ENCODE results near the gene OR10X1.

Gene OR10X1, protein sequence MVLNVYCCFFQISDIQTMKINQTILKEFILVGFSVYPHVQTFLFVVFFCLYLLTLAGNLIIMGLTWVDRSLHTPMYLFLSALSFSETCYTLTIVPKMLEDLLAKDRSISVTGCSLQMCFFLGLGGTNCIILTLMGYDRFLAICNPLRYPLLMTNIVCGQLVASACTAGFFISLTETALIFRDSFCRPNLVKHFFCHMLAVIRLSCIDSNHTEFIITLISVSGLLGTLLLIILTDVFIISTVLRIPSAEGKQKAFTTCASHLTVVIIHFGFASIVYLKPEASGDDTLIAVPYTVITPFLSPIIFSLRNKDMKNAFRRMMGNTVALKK

GRCh38 chr1:158579733-158580132, at the start of gene OR10X1:
Gene OR10X1, minus strand, starts transcription at chr1:158579899. Its CDS starts 0 bp downstream, at chr1:158579899.
- DNase-seq (ENCODE audit: low read depth, low spot score), result no peak
- ChIA-PET POLR2A (no interaction called here), CTCF (no interaction called here)
- no peak for TF ChIP-seq CTCF (IDR thresholded peaks at IDR 0.05; ENCODE audit: insufficient read depth, low read length, missing control alignments)
- H3K4me3 ChIP-seq (ENCODE audit: low read depth, low read length), result no peak within 1 kb of the TSS

DNA sequence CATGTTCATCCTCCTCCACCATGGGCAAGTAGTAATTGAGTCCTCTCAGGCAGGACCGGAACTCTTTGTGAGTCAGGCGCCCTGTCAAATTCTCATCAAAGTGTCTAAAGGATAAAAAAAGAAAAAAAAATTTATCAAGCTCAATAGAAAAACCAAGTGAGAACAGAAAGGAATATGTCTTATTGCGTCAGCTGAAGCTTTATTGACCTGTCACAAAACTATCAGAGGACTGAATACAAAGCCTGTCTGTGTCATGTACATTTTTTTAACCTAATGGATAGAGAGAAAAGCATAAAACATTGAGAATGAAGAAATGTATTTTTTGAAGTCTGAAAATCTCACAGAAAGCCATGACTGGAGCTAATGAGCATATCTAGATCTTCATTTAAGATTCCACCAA, 34.1 kb upstream of the OR10X1 start:
- H3K4me3 ChIP-seq (ENCODE audit: low read depth, low read length), result no peak overlapping the region
- ChIA-PET CTCF (no interaction called here), POLR2A (no interaction called here)
- DNase-seq (ENCODE audit: low read depth, low spot score), result no peak
- TF ChIP-seq CTCF (IDR thresholded peaks at IDR 0.05; ENCODE audit: insufficient read depth, low read length, missing control alignments), result no peak

DNA sequence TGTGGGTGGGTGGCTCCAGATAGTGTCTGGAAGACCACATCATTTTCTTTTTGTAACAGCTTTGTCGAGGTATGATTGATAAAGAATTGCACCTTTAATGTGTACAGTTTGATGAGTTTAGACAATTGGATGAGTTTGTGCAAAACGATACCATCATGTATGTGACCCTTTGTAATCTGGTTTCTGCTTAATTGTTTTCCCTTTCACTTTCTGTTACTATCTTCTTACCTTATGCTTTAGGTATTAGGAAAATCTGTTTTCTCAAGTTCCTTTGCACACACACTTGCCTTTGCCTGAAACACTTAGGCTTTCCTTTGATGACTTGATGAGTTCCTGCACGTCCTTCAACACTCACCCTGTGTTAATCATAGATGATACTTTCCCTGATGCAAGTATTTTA, 32.2 kb upstream of the OR10X1 start:
- POLR2A ChIA-PET, result no interaction called here
- CTCF ChIA-PET, result no interaction called here

GRCh38 chr1:158607296-158607695, 27.6 kb upstream of the OR10X1 start:
- POLR2A ChIA-PET, result no interaction called here
- CTCF ChIA-PET, result no interaction called here
- no peak for TF ChIP-seq CTCF (IDR thresholded peaks at IDR 0.05; ENCODE audit: insufficient read depth, low read length, missing control alignments)

More for the DNA sequence above, 32.2 kb upstream of the OR10X1 start:
- DNase-seq (ENCODE audit: low read depth, low spot score), result no peak
- no peak overlapping the region for H3K4me3 ChIP-seq (ENCODE audit: low read depth, low read length)
- no peak for TF ChIP-seq CTCF (IDR thresholded peaks at IDR 0.05; ENCODE audit: insufficient read depth, low read length, missing control alignments)

GRCh38 chr1:158604968-158605367, 25.3 kb upstream of the OR10X1 start, which contains the start of gene OR10Z1:
Gene OR10Z1, plus strand, starts transcription at chr1:158605268. Its CDS starts 1,171 bp downstream, at chr1:158606439.
- H3K4me3 ChIP-seq (ENCODE audit: low read depth, low read length), result no peak within 1 kb of the TSS
- POLR2A ChIA-PET, result no interaction called here
- TF ChIP-seq CTCF (IDR thresholded peaks at IDR 0.05; ENCODE audit: insufficient read depth, low read length, missing control alignments), result no peak
- CTCF ChIA-PET, result no interaction called here
- no peak for DNase-seq (ENCODE audit: low read depth, low spot score)

More at GRCh38 chr1:158607296-158607695, 27.6 kb upstream of the OR10X1 start:
- no peak for DNase-seq (ENCODE audit: low read depth, low spot score)
- H3K4me3 ChIP-seq (ENCODE audit: low read depth, low read length), result no peak overlapping the region

DNA sequence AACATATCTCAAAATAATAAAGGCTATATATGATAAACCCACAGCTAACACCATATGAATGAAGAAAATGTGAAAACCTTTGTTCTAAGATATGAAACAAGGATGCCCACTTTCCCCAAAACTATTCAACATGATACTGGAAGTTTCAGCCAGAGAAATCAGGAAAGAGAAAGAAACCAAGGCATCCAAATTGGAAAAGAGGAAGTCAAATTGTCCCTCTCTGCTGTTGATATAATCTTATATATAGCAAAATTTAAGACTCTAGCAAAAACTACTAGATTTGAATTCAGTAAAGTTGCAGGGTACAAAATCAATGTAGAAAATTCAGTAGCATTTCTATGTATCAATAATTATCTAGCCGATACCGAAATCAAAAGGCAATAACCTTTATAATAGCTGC, 21.0 kb upstream of the OR10X1 start:
- no peak for DNase-seq (ENCODE audit: low read depth, low spot score)
- TF ChIP-seq CTCF (IDR thresholded peaks at IDR 0.05; ENCODE audit: insufficient read depth, low read length, missing control alignments), result no peak
- CTCF ChIA-PET, result no interaction called here
- POLR2A ChIA-PET, result no interaction called here
- H3K4me3 ChIP-seq (ENCODE audit: low read depth, low read length), result no peak overlapping the region

Data from AG04449 (cell line).